ENCODE data around the gene TIMM10. TPM values are rescaled to one million over a fixed set of nuclear protein-coding genes. Genes with fewer than 3 reads are reported as not detected.

TIMM10 gene
- total RNA-seq, 2 experiments from 2014 or later = 75.2 to 84.2 TPM

GRCh38 chr11:57527056-57527631, 3.4 kb downstream of the TIMM10 start:
- DNase-seq = peak; percentile 87
- TF ChIP-seq CTCF (IDR thresholded peaks at IDR 0.05) = peak; percentile 98
- Mint-ChIP-seq H3K4me3 (no peak overlapping the region), H3K36me3 (ENCODE audit: low read depth) (peaks cover 35% of the 10 kb centered on the region), H3K9me3 (no peaks in the 10 kb centered on the region), H3K27ac (peak overlapping the region; percentile 55), H3K27me3 (no peaks in the 10 kb centered on the region), H3K4me1 (ENCODE audit: low read depth) (peaks cover 35% of the 10 kb centered on the region)
- ATAC-seq = no peak
- intact Hi-C loops (cut with micrococcal nuclease) = loop anchor here (1.0 to 2.0 kb wide), 2 partner anchors 34 to 70 kb away; no protein-coding TSS in a partner anchor
- CTCF ChIA-PET = interaction anchor here (0.7 to 14.5 kb wide), 61 partner anchors 10 to 274 kb away, joined by 3 to 425 read pairs (median 5); partner anchors contain the start of genes RTN4RL2, SELENOH, SLC43A1 and SLC43A3
- POLR2A ChIA-PET = interaction anchor here (0.6 to 6.7 kb wide), 8 partner anchors 9 to 102 kb away, joined by 3 to 57 read pairs (median 4); partner anchors contain the start of genes SLC43A1 and SMTNL1

- no peaks in the 10 kb centered on the region for H3K27me3 Mint-ChIP-seq
- no peak overlapping the region for H3K4me3 Mint-ChIP-seq
- DNase-seq = no peak
- CTCF ChIA-PET = interaction anchor here (1.0 to 14.5 kb wide), 7 partner anchors 8 to 121 kb away, joined by 3 to 425 read pairs (median 5); partner anchors contain the start of genes RTN4RL2 and SLC43A1
- TF ChIP-seq CTCF (IDR thresholded peaks at IDR 0.05) = no peak
- H3K27ac Mint-ChIP-seq = no peak overlapping the region
- intact Hi-C loops (cut with micrococcal nuclease) = no loop called here
- POLR2A ChIA-PET = interaction anchor here (1.0 to 1.8 kb wide), 5 partner anchors 8 to 45 kb away, joined by 3 to 13 read pairs (median 4); partner anchors contain the start of gene SLC43A1
- H3K9me3 Mint-ChIP-seq = no peaks in the 10 kb centered on the region
- peaks cover 18% of the 10 kb centered on the region for H3K36me3 Mint-ChIP-seq (ENCODE audit: low read depth)
- peaks cover 12% of the 10 kb centered on the region for H3K4me1 Mint-ChIP-seq (ENCODE audit: low read depth)
- ATAC-seq = no peak
These were observed 7.1 kb downstream of the TIMM10 start for GRCh38 chr11:57523419-57523818.

GRCh38 chr11:57521116-57521515, 9.4 kb downstream of the TIMM10 start:
- CTCF ChIA-PET = interaction anchor here (1.6 to 14.5 kb wide), 2 partner anchors 28 to 64 kb away, joined by 16 to 192 read pairs; partner anchors contain the start of gene RTN4RL2
- DNase-seq (no peak), ATAC-seq (no peak)
- Mint-ChIP-seq H3K36me3 (ENCODE audit: low read depth) (peaks cover 8% of the 10 kb centered on the region), H3K27me3 (no peaks in the 10 kb centered on the region), H3K4me3 (no peak overlapping the region), H3K9me3 (no peaks in the 10 kb centered on the region), H3K27ac (no peak overlapping the region), H3K4me1 (ENCODE audit: low read depth) (peaks cover 3% of the 10 kb centered on the region)
- POLR2A ChIA-PET = no interaction called here
- TF ChIP-seq CTCF (IDR thresholded peaks at IDR 0.05) = no peak
- intact Hi-C loops (cut with micrococcal nuclease) = no loop called here

- Mint-ChIP-seq H3K36me3 (ENCODE audit: low read depth) (peaks cover 9% of the 10 kb centered on the region), H3K4me3 (peak overlapping the region; percentile 94), H3K4me1 (ENCODE audit: low read depth) (peaks cover 29% of the 10 kb centered on the region), H3K27me3 (no peaks in the 10 kb centered on the region), H3K27ac (peak overlapping the region; percentile 81), H3K9me3 (no peaks in the 10 kb centered on the region)
- POLR2A ChIA-PET = interaction anchor here (0.5 to 4.7 kb wide), 14 partner anchors 8 to 98 kb away, joined by 3 to 57 read pairs (median 6); partner anchors contain the start of genes SLC43A3 and TIMM10
- TF ChIP-seq CTCF (IDR thresholded peaks at IDR 0.05) = no peak
- CTCF ChIA-PET = interaction anchor here (0.7 to 7.0 kb wide), 11 partner anchors 11 to 285 kb away, joined by 3 to 170 read pairs (median 7); partner anchors contain the start of gene RTN4RL2
- intact Hi-C loops (cut with micrococcal nuclease) = no loop called here
- peak; percentile 9 for ATAC-seq
- no peak for DNase-seq
These were observed 14.5 kb downstream of the TIMM10 start for GRCh38 chr11:57516061-57516443.
